Natural killer cell treated with Interleukin-12 subunit alpha and Interleukin-12 subunit beta and Interleukin-15 and Interleukin-18, amount 100 ng/mL, for 72 hours (primary cell): ENCODE data around the gene PGAP3. TPM values are rescaled to one million over a fixed set of nuclear protein-coding genes. Genes with fewer than 3 reads are reported as not detected.
"Not testable (repeated sequence)": the region's sequence is repeated elsewhere in the genome, so short reads cannot be mapped to it uniquely, and the experiment has no call there.

Experiments used
- ATAC-seq, 2 donors: fragments of 150-1000 bp; cut with Tn5 transposase in 1 of 2; sonication (Bioruptor Pico), chemical (Tn5 transposase) in 1 of 2; 2 replicates each; pipeline ENCODE4 v1.10.0; 2021
- DNase-seq: peaks from one replicate; pipeline ENCODE4 v3.0.0; 2022; ENCODE audit warnings: low spot score
- H3K27ac Mint-ChIP-seq, 2 donors: 1 replicate in 1 of 2; 2 replicates in 1 of 2; pipeline ENCODE4 v1.8.0; 2022; ENCODE audit warnings: mixed read lengths in 2 of 2, mild to moderate bottlenecking in 1 of 2, moderate library complexity in 1 of 2
- H3K27me3 Mint-ChIP-seq, 2 donors: 1 replicate in 1 of 2; 2 replicates in 1 of 2; pipeline ENCODE4 v1.8.0; 2022; ENCODE audit warnings: mixed read lengths in 2 of 2
- H3K36me3 Mint-ChIP-seq: one replicate; pipeline ENCODE4 v1.8.0; 2022; ENCODE audit warnings: mixed read lengths
- H3K4me1 Mint-ChIP-seq, 2 donors: 1 replicate in 1 of 2; 2 replicates in 1 of 2; pipeline ENCODE4 v1.8.0; 2022; ENCODE audit warnings: low read depth in 2 of 2, mixed read lengths in 2 of 2, mild to moderate bottlenecking in 1 of 2
- H3K4me3 Mint-ChIP-seq: one replicate; pipeline ENCODE4 v1.8.0; 2022; ENCODE audit warnings: mixed read lengths
- H3K9me3 Mint-ChIP-seq: 2 replicates; pipeline ENCODE4 v1.8.0; 2022; ENCODE audit warnings: mixed read lengths
- total RNA-seq, 2 donors: library from RNA; stranded (reverse); gene quantifications; one replicate each; pipeline ENCODE4 v1.2.3, GENCODE V29; 2022

Gene PGAP3
- total RNA-seq, 2 donors from 2014 or later = 8.8 to 13.7 TPM

DNA sequence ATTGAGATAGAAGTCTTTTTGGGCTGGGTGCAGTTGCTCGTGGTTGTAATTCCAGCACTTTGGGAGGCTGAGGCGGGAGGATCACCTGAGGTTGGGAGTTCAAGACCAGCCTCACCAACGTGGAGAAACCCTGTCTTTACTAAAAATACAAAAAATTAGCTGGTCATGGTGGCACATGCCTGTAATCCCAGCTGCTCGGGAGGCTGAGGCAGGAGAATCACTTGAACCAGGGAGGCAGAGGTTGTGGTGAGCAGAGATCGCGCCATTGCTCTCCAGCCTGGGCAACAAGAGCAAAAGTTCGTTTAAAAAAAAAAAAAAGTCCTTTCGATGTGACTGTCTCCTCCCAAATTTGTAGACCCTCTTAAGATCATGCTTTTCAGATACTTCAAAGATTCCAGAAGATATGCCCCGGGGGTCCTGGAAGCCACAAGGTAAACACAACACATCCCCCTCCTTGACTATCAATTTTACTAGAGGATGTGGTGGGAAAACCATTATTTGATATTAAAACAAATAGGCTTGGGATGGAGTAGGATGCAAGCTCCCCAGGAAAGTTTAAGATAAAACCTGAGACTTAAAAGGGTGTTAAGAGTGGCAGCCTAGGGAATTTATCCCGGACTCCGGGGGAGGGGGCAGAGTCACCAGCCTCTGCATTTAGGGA is 11.4 kb upstream of the PGAP3 start:
- not testable (repeated sequence) for DNase-seq

DNA sequence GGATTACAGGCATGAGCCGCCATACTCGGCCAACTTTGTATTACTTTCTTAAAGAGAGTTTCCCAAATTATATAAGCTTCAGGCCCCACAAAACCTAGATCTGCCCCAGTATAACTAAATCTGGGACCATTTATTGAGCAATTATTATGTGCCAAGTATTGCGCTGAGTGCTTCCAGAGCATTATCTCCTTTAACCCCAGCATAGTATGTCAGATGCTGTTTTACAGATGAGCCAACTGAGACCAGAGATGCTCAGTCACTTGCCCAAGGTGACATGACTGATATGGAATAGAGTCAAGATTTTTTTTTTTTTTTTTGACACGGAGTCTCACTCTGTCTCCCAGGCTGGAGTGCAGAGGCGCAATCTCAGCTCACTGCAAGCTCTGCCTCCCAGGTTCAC is 10.1 kb upstream of the PGAP3 start:
- H3K9me3 Mint-ChIP-seq = no peaks in the 10 kb centered on the region
- H3K4me3 Mint-ChIP-seq = no peak overlapping the region
- ATAC-seq = no peak
- H3K27me3 Mint-ChIP-seq = peaks cover 15 to 21% of the 10 kb centered on the region in 2 donors
- DNase-seq = no peak
- no peaks in the 10 kb centered on the region for H3K36me3 Mint-ChIP-seq
- no peak overlapping the region for H3K27ac Mint-ChIP-seq
- peaks cover 9 to 19% of the 10 kb centered on the region in 2 donors for H3K4me1 Mint-ChIP-seq

More for the DNA sequence above, 11.4 kb upstream of the PGAP3 start:
- not testable (repeated sequence) for ATAC-seq, H3K9me3 Mint-ChIP-seq, H3K27ac Mint-ChIP-seq, H3K36me3 Mint-ChIP-seq
- H3K27me3 Mint-ChIP-seq = peaks cover 15 to 21% of the 10 kb centered on the region in 2 donors
- H3K4me1 Mint-ChIP-seq = peaks cover 16 to 30% of the 10 kb centered on the region in 2 donors
- H3K4me3 Mint-ChIP-seq = peak overlapping the region; percentile 59

DNA sequence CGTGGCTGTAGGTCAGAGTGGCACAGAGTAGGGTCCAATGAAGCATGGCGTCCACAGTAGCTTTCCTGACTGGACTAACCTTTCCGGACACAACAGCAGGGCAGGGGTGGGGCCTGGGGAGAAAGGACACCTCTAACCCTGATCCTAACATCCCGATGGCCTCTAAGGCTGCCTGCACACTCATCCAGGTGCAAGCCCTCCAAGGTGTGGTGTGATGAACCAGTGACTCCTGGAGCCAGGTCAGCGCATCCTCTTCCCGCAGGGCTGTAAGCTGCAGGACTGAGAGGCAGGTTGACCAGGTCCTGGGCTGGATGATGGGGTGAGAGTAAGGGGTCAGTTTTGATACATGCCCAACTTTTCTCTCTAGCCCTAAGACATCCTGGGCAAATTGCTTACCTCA is 8.9 kb upstream of the PGAP3 start:
- H3K4me1 Mint-ChIP-seq = peaks cover 9 to 13% of the 10 kb centered on the region in 2 donors
- no peak overlapping the region for H3K27ac Mint-ChIP-seq
- peak in 1 of 2 donors; percentile 36 for ATAC-seq
- H3K27me3 Mint-ChIP-seq = peaks cover 15 to 21% of the 10 kb centered on the region in 2 donors
- H3K9me3 Mint-ChIP-seq = no peaks in the 10 kb centered on the region
- DNase-seq = no peak
- H3K36me3 Mint-ChIP-seq = no peaks in the 10 kb centered on the region
- H3K4me3 Mint-ChIP-seq = no peak overlapping the region

DNA sequence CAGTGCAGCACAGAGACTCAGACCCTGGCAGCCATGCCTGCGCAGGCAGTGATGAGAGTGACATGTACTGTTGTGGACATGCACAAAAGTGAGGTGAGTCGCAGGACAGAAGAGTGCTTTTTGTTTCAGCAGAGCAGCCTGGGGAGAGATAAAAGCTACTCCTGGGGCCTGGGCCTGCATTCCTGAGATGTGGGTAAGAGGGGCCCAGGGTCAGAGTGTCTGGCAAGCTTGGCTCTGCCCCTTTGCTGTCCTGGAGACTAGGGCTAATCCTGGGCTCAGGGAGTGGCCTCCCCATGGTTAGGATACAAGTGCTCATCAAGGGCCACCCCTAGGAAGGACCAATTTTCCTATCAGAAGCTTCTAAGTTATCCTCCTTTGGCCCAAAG is 7.2 kb upstream of the PGAP3 start:
- Mint-ChIP-seq H3K27me3 (peaks cover 8 to 14% of the 10 kb centered on the region in 2 donors), H3K4me3 (no peak overlapping the region), H3K9me3 (no peaks in the 10 kb centered on the region), H3K36me3 (no peaks in the 10 kb centered on the region), H3K4me1 (peaks cover 4 to 5% of the 10 kb centered on the region in 2 donors), H3K27ac (no peak overlapping the region)
- DNase-seq (no peak), ATAC-seq (no peak)

DNA sequence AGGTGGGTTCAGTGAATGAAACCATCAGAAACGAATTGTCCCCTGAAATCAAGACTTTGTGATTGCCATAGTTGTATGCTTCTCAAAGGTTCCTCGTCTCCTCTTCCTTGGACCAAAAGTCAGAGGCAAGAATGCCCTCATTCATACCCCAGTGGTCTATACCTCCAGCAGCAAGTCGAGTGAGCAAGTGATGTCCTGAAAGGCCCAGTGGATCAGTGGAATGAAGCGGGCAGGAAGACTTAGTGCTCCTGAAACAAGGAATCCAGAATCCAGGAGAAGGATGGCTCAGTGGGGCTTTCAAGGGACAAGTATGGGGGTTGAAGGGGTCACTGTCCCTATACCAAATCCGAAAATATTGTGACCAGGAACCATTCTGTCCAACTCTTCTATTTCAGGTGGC is 6.7 kb upstream of the PGAP3 start:
- Mint-ChIP-seq H3K4me3 (no peak overlapping the region), H3K9me3 (no peaks in the 10 kb centered on the region), H3K27me3 (peaks cover 5 to 11% of the 10 kb centered on the region in 2 donors), H3K4me1 (peaks cover 2 to 3% of the 10 kb centered on the region in 2 donors), H3K36me3 (no peaks in the 10 kb centered on the region), H3K27ac (no peak overlapping the region)
- DNase-seq (no peak), ATAC-seq (no peak)

DNA sequence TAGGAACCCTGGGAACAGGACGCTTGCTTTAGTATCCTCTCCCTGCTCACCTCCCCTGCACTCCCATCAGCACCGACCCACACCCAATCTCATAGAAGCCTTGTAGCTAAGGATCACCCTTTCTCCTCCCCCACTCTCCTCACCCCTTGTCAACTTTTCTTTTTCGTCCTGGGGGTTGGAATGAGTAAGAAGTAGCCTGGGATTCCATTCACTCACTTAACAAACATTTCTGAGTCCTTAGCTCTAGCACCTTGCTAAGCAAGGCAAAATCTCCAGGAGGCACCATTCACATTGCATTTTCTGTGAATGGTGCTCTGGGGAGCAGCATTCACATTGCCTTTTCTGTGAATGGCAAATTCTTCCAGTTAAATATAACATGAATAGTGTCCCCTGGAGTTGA is 1.1 kb upstream of the PGAP3 start:
- Mint-ChIP-seq H3K4me1 (peaks cover 25 to 30% of the 10 kb centered on the region in 2 donors), H3K9me3 (peaks cover 3% of the 10 kb centered on the region), H3K27ac (peak overlapping the region; percentile 86 to 98), H3K27me3 (no peaks in the 10 kb centered on the region), H3K4me3 (peak overlapping the region; percentile 92), H3K36me3 (no peaks in the 10 kb centered on the region)
- ATAC-seq (no peak), DNase-seq (no peak)

DNA sequence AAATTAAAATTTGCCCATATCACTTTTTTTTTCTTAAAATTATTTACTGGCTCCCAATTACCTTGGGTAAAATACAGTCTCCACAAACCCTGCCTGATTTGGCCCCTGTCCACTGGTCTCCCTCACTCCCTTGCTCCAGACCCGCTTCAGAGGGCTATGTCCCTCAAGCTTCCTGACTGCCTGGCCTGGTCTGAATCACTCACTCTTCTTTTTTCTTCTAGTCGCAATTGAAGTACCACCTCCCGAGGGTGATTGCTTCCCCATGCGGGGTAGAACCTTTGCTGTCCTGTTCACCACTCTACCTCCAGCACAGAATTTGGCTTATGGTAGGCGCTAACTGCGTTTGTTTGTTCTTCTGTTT is 598 bp upstream of the PGAP3 start:
- Mint-ChIP-seq H3K9me3 (peaks cover 3% of the 10 kb centered on the region), H3K4me3 (peak overlapping the region; percentile 92), H3K4me1 (peaks cover 25 to 30% of the 10 kb centered on the region in 2 donors), H3K36me3 (no peaks in the 10 kb centered on the region), H3K27ac (peak overlapping the region; percentile 86 to 98), H3K27me3 (no peaks in the 10 kb centered on the region)
- ATAC-seq = no peak
- DNase-seq = no peak

DNA sequence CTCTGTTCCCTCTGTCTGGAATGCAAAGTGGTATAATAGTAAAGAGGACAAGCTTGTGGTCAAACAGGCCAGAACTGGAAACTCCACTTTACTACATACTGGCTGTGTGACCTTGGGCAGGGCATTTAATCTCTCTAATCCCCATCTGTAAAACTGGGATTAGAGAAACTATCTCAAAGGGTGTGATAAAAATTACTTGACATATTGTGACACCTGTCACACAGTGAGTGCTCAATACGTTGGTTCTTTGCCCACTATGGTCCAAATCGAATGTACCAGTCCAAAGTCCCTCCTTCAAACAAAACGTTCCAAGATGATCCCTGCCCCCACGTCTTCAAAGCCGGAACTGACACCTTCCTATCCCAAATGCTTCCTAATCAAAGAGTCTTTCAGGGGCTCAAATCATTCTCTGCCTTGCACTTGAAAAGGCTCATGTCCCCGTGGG is 734 bp downstream of the PGAP3 start:
- peaks cover 3% of the 10 kb centered on the region for H3K9me3 Mint-ChIP-seq
- H3K27me3 Mint-ChIP-seq = no peaks in the 10 kb centered on the region
- DNase-seq (no peak), ATAC-seq (no peak)
- H3K36me3 Mint-ChIP-seq = no peaks in the 10 kb centered on the region
- peak overlapping the region; percentile 86 to 98 for H3K27ac Mint-ChIP-seq
- peaks cover 25 to 34% of the 10 kb centered on the region in 2 donors for H3K4me1 Mint-ChIP-seq
- peak overlapping the region; percentile 92 for H3K4me3 Mint-ChIP-seq

DNA sequence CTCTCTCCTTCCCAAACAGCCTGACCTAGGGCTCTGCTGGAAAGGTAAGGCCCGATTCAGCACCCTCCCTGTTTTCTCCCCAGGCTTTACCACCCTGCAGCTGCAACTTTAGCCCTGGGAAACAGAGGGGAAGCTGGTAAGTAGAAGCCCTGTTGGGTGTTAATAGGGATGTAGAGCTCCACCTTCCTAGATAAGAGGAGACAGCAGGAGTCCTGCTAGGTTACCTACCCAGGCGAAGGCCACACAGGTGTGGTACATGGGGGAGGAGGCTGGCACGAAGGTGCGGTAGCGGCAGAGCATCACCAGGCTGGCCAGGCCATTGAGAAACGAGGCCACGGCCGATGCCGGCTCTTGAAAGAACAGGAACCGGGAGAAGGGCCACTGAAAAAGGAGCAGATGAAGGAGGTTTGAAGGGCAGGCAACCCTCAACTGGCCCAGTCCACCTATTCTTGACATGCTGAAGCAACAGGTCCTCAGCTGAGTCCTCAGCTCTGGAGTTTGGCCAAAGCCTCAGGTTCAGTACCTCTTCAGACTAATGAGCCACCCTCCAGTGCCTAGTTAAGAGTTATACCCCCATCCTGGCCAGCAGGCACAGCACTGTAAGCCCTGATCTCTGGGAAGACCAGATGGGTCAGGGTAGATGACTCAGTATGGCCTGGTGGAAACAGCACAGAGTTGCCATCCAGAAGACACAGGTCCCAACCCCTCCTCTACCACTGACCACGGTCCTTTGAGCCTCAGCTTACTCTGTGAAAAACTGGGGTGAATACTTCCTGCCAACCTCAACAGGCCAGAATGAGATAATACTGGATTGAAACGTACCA is 3.3 kb downstream of the PGAP3 start:
- no peak for ATAC-seq
- no peak overlapping the region for H3K27ac Mint-ChIP-seq
- no peaks in the 10 kb centered on the region for H3K27me3 Mint-ChIP-seq
- H3K9me3 Mint-ChIP-seq = peaks cover 3% of the 10 kb centered on the region
- H3K4me3 Mint-ChIP-seq = no peak overlapping the region
- no peak for DNase-seq
- no peaks in the 10 kb centered on the region for H3K36me3 Mint-ChIP-seq
- H3K4me1 Mint-ChIP-seq = peaks cover 42 to 49% of the 10 kb centered on the region in 2 donors

DNA sequence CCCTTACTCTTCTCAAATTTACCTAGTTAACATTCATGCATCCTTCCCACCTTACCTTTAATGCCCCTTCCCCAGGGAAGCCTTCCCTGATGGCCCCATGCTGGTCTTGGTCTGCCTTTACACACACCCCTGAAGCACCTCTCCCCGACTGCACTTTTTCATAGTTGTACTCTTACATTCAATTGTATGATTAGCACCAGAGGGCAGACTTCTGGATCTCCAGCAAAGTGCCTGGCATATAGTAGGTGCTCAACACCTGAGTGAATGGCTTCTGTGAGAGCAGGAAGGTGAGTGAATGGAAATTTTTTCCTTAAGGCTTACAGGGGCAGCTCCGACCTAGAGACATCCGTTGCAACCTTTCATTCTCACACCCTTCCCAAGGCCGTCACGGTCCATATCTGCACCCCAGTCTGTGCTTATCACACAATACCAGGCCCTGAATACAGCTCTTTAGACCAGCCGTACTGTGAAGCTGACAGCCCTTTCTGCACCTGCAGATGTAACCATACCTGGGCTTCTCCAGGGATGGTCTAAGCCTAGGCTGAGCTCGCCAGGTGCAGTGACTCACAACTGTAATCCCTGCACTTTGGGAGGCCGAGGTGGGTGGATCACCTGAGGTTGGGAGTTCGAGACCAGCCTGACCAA is 4.4 kb downstream of the PGAP3 start:
- Mint-ChIP-seq H3K4me1 (peaks cover 46 to 53% of the 10 kb centered on the region in 2 donors), H3K27me3 (no peaks in the 10 kb centered on the region), H3K9me3 (peaks cover under 1% of the 10 kb centered on the region), H3K36me3 (no peaks in the 10 kb centered on the region), H3K4me3 (no peak overlapping the region), H3K27ac (peak overlapping the region in 1 of 2 donors; percentile 0)
- DNase-seq (no peak), ATAC-seq (no peak)

DNA sequence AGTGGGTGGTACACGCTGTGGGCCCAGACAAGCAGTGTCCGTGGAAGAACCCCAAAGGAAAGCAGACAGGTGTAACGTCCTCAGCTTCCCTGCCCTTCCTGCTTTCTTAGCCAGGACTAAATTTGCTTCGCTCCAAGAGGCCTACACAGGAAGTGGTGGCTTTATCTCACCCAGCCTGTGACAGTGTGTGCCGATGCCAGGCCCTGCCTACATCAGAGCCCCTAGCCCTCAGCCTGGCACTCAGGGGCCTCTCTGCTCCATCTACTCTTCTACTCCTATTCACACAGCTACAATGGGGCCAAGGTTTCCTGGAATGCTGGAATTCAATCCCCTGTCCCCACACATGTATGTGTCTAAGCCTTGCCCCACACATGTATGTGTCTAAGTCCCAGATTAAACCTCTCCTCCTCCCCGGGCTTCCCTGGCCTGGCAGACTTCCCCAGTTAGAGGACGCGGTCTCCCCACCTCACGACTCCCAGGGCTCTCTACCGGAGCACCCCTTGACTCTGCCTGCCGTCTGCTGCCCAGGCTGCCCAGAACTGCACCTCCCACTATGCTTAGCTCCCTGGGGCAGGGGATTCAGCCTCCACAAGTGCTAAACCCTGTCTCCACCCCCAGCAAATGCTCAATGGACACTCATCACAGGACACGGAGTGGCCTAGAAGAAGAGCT is 8.2 kb downstream of the PGAP3 start:
- Mint-ChIP-seq H3K27ac (peak overlapping the region; percentile 94 to 98), H3K4me3 (peak overlapping the region; percentile 70), H3K27me3 (no peaks in the 10 kb centered on the region), H3K9me3 (no peaks in the 10 kb centered on the region), H3K4me1 (peaks cover 58 to 61% of the 10 kb centered on the region in 2 donors), H3K36me3 (no peaks in the 10 kb centered on the region)
- ATAC-seq (peak; percentile 76 to 84), DNase-seq (no peak)

DNA sequence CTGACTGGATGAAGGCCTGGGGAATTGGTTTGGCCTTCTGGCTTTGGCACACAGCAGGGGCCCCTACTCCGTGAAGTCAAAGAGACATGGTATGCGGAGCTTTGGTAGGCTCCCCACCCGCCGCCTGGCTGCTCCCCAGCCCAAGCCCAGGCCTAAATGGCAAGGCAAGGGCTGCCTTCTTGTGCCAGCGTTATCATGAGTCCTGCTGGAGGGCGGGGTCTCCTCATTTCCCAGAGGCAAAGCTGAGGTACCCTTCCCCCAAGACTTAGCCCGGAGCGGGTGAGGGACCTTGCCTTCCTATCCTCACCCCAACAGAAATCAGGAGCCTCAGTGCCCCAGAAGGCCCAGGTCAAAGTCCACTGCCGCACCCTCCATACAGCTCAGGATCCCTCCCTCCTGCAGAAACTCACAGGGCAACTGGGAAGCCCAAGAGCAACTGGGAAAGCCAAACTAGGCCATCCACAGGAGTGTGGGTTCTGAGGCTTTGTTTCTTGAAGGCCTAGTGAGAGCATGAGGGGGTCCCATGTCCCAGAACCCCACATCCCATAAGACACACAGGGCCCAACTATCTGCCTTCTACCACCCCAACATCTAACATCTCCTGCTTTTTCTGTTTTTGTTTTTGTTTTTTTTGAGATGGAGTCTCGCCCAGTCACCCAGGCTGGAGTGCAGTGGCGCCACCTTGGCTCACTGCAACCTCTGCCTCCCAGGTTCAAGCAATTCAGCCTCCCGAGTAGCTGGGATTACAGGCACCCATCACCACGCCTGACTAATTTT is 9.3 kb downstream of the PGAP3 start:
- DNase-seq (no peak), ATAC-seq (no peak)
- H3K4me3 Mint-ChIP-seq = peak overlapping the region; percentile 70
- no peaks in the 10 kb centered on the region for H3K36me3 Mint-ChIP-seq
- peaks cover 56 to 58% of the 10 kb centered on the region in 2 donors for H3K4me1 Mint-ChIP-seq
- H3K27me3 Mint-ChIP-seq = no peaks in the 10 kb centered on the region
- H3K27ac Mint-ChIP-seq = peak overlapping the region; percentile 94 to 98
- H3K9me3 Mint-ChIP-seq = no peaks in the 10 kb centered on the region
